Stomach (tissue), 4 donors: ENCODE measurements around the gene ADAM19.

Experiments
- POLR2A ChIP-seq, 4 donors: fragments of 450-650 bp; IDR thresholded peaks; one replicate each; pipeline ENCODE4 v1.6.1; 2016; ENCODE audit warnings: antibody characterized with exemption in 4 of 4, control low read depth in 2 of 4, mild to moderate bottlenecking in 1 of 4, moderate library complexity in 1 of 4
- POLR2AphosphoS5 ChIP-seq, 3 donors: sonication (generic); formaldehyde crosslinking; IDR thresholded peaks; one replicate each; pipeline ENCODE4 v1.6.1; 2016; ENCODE audit warnings: antibody characterized with exemption in 3 of 3

DNA sequence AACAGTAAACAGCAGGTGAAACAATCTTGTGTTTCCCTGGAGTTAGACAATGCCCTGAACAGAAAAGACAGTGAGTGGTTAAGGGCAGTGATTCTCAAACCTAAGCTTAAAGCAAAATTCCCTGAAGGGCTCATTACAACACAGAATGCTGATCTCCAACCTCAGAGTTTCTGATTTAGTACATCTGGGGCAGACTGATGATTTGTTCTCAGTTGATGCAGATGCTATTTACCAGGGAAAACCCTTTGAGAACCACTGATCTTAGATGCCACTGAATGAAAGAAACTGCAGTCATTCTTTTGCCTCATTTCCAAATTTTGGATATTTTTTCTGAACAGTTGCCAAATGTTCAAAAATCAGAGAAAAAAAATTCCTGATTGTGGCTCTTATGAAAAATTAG is 18.7 kb upstream of the ADAM19 start:
- TF ChIP-seq POLR2A (IDR thresholded peaks at IDR 0.05): no peak
- TF ChIP-seq POLR2AphosphoS5 (IDR thresholded peaks at IDR 0.05): no peak
